ENCODE data around the gene NEAT1.

Gene NEAT1

GRCh38 chr11:65488273-65489034 lies 65.9 kb downstream of the NEAT1 start:
- no peak overlapping the region for H3K4me3 ChIP-seq (ENCODE audit: low read depth, low read length)
- TF ChIP-seq, protein P1, sequence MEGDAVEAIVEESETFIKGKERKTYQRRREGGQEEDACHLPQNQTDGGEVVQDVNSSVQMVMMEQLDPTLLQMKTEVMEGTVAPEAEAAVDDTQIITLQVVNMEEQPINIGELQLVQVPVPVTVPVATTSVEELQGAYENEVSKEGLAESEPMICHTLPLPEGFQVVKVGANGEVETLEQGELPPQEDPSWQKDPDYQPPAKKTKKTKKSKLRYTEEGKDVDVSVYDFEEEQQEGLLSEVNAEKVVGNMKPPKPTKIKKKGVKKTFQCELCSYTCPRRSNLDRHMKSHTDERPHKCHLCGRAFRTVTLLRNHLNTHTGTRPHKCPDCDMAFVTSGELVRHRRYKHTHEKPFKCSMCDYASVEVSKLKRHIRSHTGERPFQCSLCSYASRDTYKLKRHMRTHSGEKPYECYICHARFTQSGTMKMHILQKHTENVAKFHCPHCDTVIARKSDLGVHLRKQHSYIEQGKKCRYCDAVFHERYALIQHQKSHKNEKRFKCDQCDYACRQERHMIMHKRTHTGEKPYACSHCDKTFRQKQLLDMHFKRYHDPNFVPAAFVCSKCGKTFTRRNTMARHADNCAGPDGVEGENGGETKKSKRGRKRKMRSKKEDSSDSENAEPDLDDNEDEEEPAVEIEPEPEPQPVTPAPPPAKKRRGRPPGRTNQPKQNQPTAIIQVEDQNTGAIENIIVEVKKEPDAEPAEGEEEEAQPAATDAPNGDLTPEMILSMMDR (IDR thresholded peaks at IDR 0.05; ENCODE audit: borderline replicate concordance, insufficient read depth, low read depth, low read length): no peak

DNA sequence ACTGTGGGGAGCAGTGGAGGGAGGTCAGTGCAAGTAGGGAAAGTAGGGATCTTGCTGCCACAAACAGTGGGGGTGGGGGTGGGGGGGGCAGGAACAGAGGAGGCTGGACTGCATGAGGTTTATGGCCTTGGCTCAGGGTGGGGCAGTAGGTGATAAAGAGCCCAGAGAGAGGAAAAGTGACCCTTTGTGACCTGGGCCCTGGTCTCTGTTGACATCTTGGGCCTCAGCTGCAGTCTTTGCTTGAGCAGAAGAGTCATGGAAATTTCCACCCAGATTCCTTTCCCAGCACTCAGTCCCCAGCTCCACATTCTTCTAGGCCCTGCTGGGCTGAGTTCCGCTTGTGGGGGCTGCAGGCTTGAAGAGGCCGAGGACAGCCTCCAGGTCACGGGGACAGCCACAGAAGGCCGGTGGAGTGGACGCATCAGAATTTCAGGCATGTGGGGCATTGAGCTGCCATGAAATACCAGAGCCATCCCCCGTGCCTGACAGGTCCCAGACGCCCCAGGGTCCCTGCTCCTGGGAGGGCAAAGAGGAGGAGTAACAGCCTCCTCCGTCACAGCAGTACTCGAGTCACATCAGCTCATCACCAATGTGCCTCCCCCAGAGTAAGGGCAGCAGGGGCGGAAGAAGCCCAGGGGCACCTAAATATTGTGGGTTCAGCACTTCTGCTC lies 66.6 kb downstream of the NEAT1 start:
- TF ChIP-seq, protein P1 (IDR thresholded peaks at IDR 0.05; ENCODE audit: borderline replicate concordance, insufficient read depth, low read depth, low read length): no peak
- no peak overlapping the region for H3K4me3 ChIP-seq (ENCODE audit: low read depth, low read length)

DNA sequence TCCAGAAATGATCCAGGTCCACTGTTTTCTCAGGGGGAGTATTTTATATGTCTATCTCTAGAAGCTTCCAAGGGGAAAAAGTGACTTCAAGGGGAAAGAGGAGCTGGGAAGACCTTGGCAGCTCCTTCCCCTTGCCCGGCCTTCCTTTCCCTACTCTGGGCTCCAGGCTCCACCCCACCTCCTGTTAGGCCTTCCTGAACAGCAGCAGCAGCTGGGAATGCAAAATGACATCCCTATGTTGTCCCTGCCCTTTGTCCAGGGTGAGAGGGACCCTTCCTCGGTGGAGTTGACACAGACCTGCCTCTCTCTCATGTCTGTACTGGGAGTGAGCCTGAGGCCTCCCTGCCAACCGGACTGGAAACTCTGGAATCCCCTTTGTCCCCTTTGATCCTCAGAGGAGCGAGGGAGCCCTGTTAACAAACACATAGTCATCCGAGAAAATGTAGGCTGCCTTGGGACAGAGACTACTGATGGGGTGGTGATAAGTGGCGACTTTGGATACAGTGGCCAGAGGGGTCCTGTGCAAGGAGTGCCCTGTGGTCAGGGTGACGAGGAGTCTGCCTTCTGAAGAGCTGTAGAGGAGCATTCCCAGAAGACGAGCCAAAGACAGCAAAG lies 67.2 kb downstream of the NEAT1 start:
- TF ChIP-seq, protein P1 (IDR thresholded peaks at IDR 0.05; ENCODE audit: borderline replicate concordance, insufficient read depth, low read depth, low read length): no peak
- no peak overlapping the region for H3K4me3 ChIP-seq (ENCODE audit: low read depth, low read length)

DNA sequence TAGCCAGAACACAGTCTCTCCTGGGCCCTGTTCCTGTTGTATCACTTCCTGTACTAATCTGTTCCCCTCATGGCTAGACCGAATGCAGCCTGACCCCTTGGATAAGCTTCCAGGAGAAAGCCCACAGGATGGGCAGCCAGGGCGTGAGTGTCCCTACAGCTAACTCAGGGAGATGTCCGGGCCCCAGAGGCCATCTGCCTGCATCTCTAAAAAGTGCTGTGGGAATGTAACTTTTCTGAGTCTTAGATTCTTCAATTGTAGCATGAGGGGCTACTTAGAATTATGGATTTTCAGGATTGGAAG lies 68.5 kb downstream of the NEAT1 start:
- TF ChIP-seq, protein P1 (IDR thresholded peaks at IDR 0.05; ENCODE audit: borderline replicate concordance, insufficient read depth, low read depth, low read length): no peak
- no peak overlapping the region for H3K4me3 ChIP-seq (ENCODE audit: low read depth, low read length)

GRCh38 chr11:65491614-65492386 lies 69.2 kb downstream of the NEAT1 start:
- TF ChIP-seq, protein P1 (IDR thresholded peaks at IDR 0.05; ENCODE audit: borderline replicate concordance, insufficient read depth, low read depth, low read length): no peak
- H3K4me3 ChIP-seq (ENCODE audit: low read depth, low read length): no peak overlapping the region

DNA sequence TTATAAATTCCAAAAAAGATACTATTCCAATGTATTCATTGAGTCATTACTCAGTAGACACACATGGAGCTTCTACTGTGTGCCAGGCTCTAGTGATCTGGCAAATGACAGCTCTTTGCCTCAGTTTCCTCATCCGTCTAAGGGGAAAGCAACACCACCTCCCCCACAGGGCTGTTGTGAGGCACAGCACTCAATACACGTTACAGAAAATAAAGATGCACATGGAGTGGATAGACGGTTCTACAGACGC lies 69.7 kb downstream of the NEAT1 start:
- TF ChIP-seq, protein P1 (IDR thresholded peaks at IDR 0.05; ENCODE audit: borderline replicate concordance, insufficient read depth, low read depth, low read length): no peak
- no peak overlapping the region for H3K4me3 ChIP-seq (ENCODE audit: low read depth, low read length)

All from GM12875 (cell line).